A549 (cell line): ENCODE data around the gene RFC4. TPM values are rescaled to one million over a fixed set of nuclear protein-coding genes. Genes with fewer than 3 reads are reported as not detected.

Experiments used
- ATAC-seq, 2 experiments: fragments of 200-7000 bp in 1 of 2; fragments of >200 bp in 1 of 2; cut with Nextera tagmentation in 1 of 2; cut with Tn5 transposase in 1 of 2; 3 replicates each; pipeline versions ENCODE4 v1.8.0 to v1.9.1; 2018 to 2020; ENCODE audit warnings: mild to moderate bottlenecking in 1 of 2, moderate library complexity in 1 of 2
- CTCF ChIA-PET: fragments of 300-600 bp; sonication (Branson Sonifier 250); formaldehyde crosslinking; extraction: SDS; loops from one replicate; lab custom pipeline; 2021; ENCODE audit warnings: antibody characterized with exemption, inconsistent platforms; lab: Yijun Ruan, JAX
- POLR2A ChIA-PET: fragments of 350-600 bp; formaldehyde crosslinking; extraction: SDS; loops from one replicate; lab custom pipeline; 2021; ENCODE audit warnings: antibody characterized with exemption, inconsistent platforms; lab: Yijun Ruan, JAX
- DNase-seq, 2 experiments: peaks; one replicate each; pipeline versions ENCODE4 v3.0.0 to v3.0.0-alpha.2; 2011 to 2016; ENCODE audit warnings: low read depth in 1 of 2, low spot score in 1 of 2
- FAIRE-seq: peaks from 2 replicates; lab custom pipeline; 2011; peaks lifted over from hg19 to GRCh38; lab: Jason Lieb, UNC
- H3K27ac ChIP-seq, 2 experiments: fragments of >200 bp; sonication (Bioruptor Twin); formaldehyde crosslinking; 3 replicates each; pipeline ENCODE4 v1.5.1; 2016 to 2017
- H3K4me1 ChIP-seq: fragments of >200 bp; sonication (Bioruptor Twin); formaldehyde crosslinking; 3 replicates; pipeline ENCODE4 v1.6.1; 2016
- H3K4me2 ChIP-seq: fragments of >200 bp; sonication (Bioruptor Twin); formaldehyde crosslinking; 3 replicates; pipeline ENCODE4 v1.6.1; 2016
- H3K4me3 ChIP-seq: fragments of >200 bp; sonication (Bioruptor Twin); formaldehyde crosslinking; 3 replicates; pipeline ENCODE4 v1.5.1; 2016
- H3K9me3 ChIP-seq: fragments of >200 bp; sonication (Bioruptor Twin); formaldehyde crosslinking; 3 replicates; pipeline ENCODE4 v1.6.1; 2016
- BCL3 ChIP-seq: fragments of >200 bp; sonication (Bioruptor Twin); formaldehyde crosslinking; IDR thresholded peaks from 3 replicates; pipeline ENCODE4 v1.6.1; 2016
- BHLHE40 ChIP-seq: IDR thresholded peaks from 2 replicates; pipeline ENCODE4 v1.6.1; 2012; ENCODE audit warnings: low read depth, low read length, inconsistent platforms
- CHD4 ChIP-seq: fragments of 200-600 bp; sonication (generic); IDR thresholded peaks from 2 replicates; pipeline ENCODE4 v1.6.1; 2016; ENCODE audit warnings: antibody characterized with exemption, mild to moderate bottlenecking, borderline replicate concordance
- CTCF ChIP-seq: fragments of >200 bp; sonication (Bioruptor Twin); formaldehyde crosslinking; IDR thresholded peaks from 3 replicates; pipeline ENCODE4 v1.5.1; 2016
- EHF ChIP-seq: fragments of 250-450 bp; sonication (Bioruptor Pico); IDR thresholded peaks from 2 replicates; pipeline ENCODE4 v1.5.0; 2020; ENCODE audit warnings: mild to moderate bottlenecking
- FOSB ChIP-seq: fragments of 250-450 bp; sonication (Bioruptor Pico); IDR thresholded peaks from 2 replicates; pipeline ENCODE4 v1.5.0; 2020; ENCODE audit warnings: mild to moderate bottlenecking, moderate library complexity
- GATA3 ChIP-seq: IDR thresholded peaks from 2 replicates; pipeline ENCODE4 v1.6.1; 2012; ENCODE audit warnings: borderline replicate concordance
- HOXA7 ChIP-seq: fragments of 250-450 bp; sonication (Bioruptor Pico); IDR thresholded peaks from 2 replicates; pipeline ENCODE4 v1.5.0; 2020; ENCODE audit warnings: mild to moderate bottlenecking, moderate library complexity
- HOXB13 ChIP-seq: fragments of 250-450 bp; sonication (Bioruptor Pico); IDR thresholded peaks from 2 replicates; pipeline ENCODE4 v1.5.0; 2020; ENCODE audit warnings: low read depth, mild to moderate bottlenecking, moderate library complexity
- HOXB5 ChIP-seq: fragments of 250-450 bp; sonication (Bioruptor Pico); IDR thresholded peaks from 2 replicates; pipeline ENCODE4 v1.5.0; 2020; ENCODE audit warnings: mild to moderate bottlenecking, moderate library complexity
- KDM5A ChIP-seq: fragments of 200-600 bp; sonication (generic); IDR thresholded peaks from 2 replicates; pipeline ENCODE4 v1.6.1; 2016; ENCODE audit warnings: antibody characterized with exemption, mild to moderate bottlenecking
- MAZ ChIP-seq: fragments of 150-350 bp; IDR thresholded peaks from 2 replicates; pipeline ENCODE4 v1.6.1; 2014; ENCODE audit warnings: antibody characterized with exemption, low read depth, low read length, borderline replicate concordance
- MYC ChIP-seq: IDR thresholded peaks from 2 replicates; pipeline ENCODE4 v1.6.1; 2012; ENCODE audit warnings: mild to moderate bottlenecking, inconsistent platforms, low read length, improper control_type of control experiment, borderline replicate concordance
- NR3C1 ChIP-seq: fragments of >200 bp; sonication (Bioruptor Twin); formaldehyde crosslinking; IDR thresholded peaks from 3 replicates; pipeline ENCODE4 v1.6.1; 2017
- POLR2AphosphoS2 ChIP-seq: conservative IDR thresholded peaks from 2 replicates; pipeline ENCODE4 v1.6.1; 2012; ENCODE audit warnings: low read length, improper control_type of control experiment, inconsistent platforms
- RAD21 ChIP-seq, 2 experiments: fragments of >200 bp in 1 of 2; sonication (Bioruptor Twin) in 1 of 2; formaldehyde crosslinking in 1 of 2; IDR thresholded peaks in 1 of 2; conservative IDR thresholded peaks in 1 of 2; 2 replicates in 1 of 2; 3 replicates in 1 of 2; pipeline ENCODE4 v1.6.1; 2012 to 2018; ENCODE audit warnings: inconsistent platforms in 1 of 2
- TFCP2L1 ChIP-seq: fragments of 250-450 bp; sonication (Bioruptor Pico); IDR thresholded peaks from 2 replicates; pipeline ENCODE4 v1.5.0; 2021; ENCODE audit warnings: mild to moderate bottlenecking
- TP53 ChIP-seq: fragments of 250-450 bp; sonication (Bioruptor Pico); IDR thresholded peaks from 2 replicates; pipeline ENCODE4 v1.5.0; 2021; ENCODE audit warnings: mild to moderate bottlenecking, moderate library complexity
- USF2 ChIP-seq: fragments of 450-650 bp; IDR thresholded peaks from 2 replicates; pipeline ENCODE4 v1.6.1; 2014; ENCODE audit warnings: antibody characterized with exemption
- whole genome bisulfite sequencing: methylation state at CpG from one replicate; pipeline ENCODE4 v1.1.6; 2017; ENCODE audit errors: missing lambda C conversion rate; 5-methylcytosine and 5-hydroxymethylcytosine counted together
- polyA plus RNA-seq, 4 experiments: library from polyadenylated mRNA; depleted of rRNA in 3 of 4; stranded (reverse); fragments of >200 nt; fragmentation: RNase III in 1 of 4; extraction: RNeasy Plus Mini Kit Qiagen cat#74134 plus additional on column Dnase treatment in 1 of 4; gene quantifications; 2 replicates in 3 of 4; 3 replicates in 1 of 4; pipeline ENCODE4 v1.2.3, GENCODE V29; 2011 to 2017
- TF ChIP-seq, protein P1 (sequence below): fragments of 250-450 bp; sonication (Bioruptor Pico); IDR thresholded peaks from 2 replicates; pipeline ENCODE4 v1.5.0; 2021; ENCODE audit warnings: mild to moderate bottlenecking, moderate library complexity, borderline replicate concordance
- TF ChIP-seq, protein P2 (sequence below): fragments of >200 bp; sonication (Bioruptor Twin); formaldehyde crosslinking; IDR thresholded peaks from 2 replicates; pipeline ENCODE4 v1.6.1; 2016

The RFC4 gene
- polyA plus RNA-seq, 2 of the 4 experiments (the other 2 are of a cell fraction): 40.6 to 68.8 TPM

DNA sequence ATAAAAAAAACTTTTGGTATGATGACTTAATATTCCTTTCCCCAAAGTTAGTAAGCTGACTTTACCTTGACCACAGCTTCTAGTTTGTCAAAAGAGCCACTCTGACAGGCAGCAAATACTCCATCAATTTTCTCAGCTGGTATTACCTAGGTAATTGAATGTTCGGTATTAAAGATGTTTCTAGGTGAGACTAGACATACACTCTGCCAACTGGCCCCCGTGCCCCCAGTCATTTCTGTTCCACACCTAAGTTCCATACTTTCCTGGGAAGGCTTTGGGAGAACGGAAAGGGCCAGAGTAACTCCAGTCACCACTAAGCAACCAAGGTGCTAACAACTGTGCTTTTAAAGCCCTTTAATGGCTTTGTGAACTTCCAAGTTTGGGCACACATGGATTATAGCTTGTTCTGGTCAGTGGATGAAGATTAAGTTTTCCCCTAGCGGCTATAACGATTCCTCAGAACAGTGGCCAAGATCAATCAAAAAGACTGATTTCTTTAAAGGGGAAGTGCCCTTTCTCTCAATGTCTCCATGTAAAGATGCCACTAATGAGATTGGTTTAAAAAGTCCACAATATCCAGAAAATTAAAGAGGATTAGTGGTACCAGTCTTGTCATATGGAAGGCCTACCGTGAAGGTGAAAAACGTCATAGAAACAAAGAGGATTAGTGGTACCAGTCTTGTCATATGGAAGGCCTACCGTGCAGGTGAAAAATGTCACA, 15.9 kb downstream of the RFC4 start (continued):
- TF ChIP-seq TFCP2L1 (CRISPR knock-in tag) (peak; percentile 5), HOXA7 (CRISPR knock-in tag) (peak; percentile 94), RAD21 (conservative IDR thresholded peaks at IDR 0.05 in 1 of 2, IDR thresholded peaks at IDR 0.05 in 1 of 2) (peak in 1 of 2 experiments; percentile 1; a peak in 1 of 5 replicates), HOXB5 (CRISPR knock-in tag) (peak; percentile 18; the same call in 1 of the 2 replicates), TP53 (CRISPR knock-in tag) (peak; percentile 89; the same call in 1 of the 2 replicates), EHF (CRISPR knock-in tag) (0 out of 2 replicates have a peak, but pooled peaks have one; percentile 10)

DNA sequence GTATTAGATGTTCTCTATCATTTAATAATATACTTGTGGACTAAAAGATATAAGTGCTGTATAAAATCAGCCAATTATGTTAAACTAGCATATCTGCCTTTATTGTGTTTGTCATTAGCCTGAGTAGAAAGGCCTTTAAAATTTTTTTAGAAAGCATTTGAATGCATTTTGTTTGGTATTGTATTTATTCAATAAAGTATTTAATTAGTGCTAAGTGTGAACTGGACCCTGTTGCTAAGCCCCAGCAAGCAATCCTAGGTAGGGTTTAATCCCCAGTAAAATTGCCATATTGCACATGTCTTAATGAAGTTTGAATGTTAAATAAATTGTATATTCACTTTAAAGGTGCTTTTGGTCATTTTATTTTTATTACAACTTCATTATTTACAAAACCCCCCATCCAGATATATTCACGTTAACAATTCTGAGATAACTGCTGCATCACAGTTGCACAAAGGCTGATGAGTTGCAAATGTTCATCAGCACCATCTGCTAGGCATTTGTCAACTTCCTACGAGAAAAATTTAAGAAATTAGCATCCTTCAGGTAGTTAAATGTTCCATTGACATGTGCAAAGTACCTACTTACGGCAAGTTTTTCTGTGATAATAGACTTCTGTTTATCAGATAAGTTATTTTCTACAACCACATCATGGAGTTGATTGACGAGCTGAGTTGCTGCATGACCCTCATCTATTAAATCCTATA, 16.6 kb downstream of the RFC4 start:
- DNase-seq (no peak), FAIRE-seq (no peak), ATAC-seq (no peak)
- CTCF ChIA-PET: interaction anchor here (0.7 to 1.2 kb wide), 3 partner anchors 32 to 173 kb away, joined by 3 to 4 read pairs (median 3); no protein-coding TSS in a partner anchor
- H3K27ac ChIP-seq: no peak overlapping the region
- 39% methylated on average over 4 of the region's 4 CpGs for WGBS
- POLR2A ChIA-PET: no interaction called here
- H3K4me3 ChIP-seq: no peak overlapping the region
- H3K9me3 ChIP-seq: no peaks in the 10 kb centered on the region
- TF ChIP-seq MYC: no peak
- TF ChIP-seq BCL3: peak; percentile 5; the same call in 1 of the 3 replicates
- no peak; the same call in 1 of the 2 replicates for TF ChIP-seq POLR2AphosphoS2
- TF ChIP-seq NR3C1: no peak
- peak; percentile 14; the same call in 1 of the 2 replicates for TF ChIP-seq EHF (CRISPR knock-in tag)
- no peak for TF ChIP-seq BHLHE40
- no peak; the same call in 1 of the 2 replicates for TF ChIP-seq GATA3
- peak; percentile 47; the same call in 1 of the 2 replicates for TF ChIP-seq HOXA7 (CRISPR knock-in tag)
- no peak for TF ChIP-seq MAZ
- TF ChIP-seq KDM5A: no peak
- TF ChIP-seq CTCF: no peak
- peak; percentile 78 for TF ChIP-seq FOSB (CRISPR knock-in tag)
- TF ChIP-seq, protein P1, sequence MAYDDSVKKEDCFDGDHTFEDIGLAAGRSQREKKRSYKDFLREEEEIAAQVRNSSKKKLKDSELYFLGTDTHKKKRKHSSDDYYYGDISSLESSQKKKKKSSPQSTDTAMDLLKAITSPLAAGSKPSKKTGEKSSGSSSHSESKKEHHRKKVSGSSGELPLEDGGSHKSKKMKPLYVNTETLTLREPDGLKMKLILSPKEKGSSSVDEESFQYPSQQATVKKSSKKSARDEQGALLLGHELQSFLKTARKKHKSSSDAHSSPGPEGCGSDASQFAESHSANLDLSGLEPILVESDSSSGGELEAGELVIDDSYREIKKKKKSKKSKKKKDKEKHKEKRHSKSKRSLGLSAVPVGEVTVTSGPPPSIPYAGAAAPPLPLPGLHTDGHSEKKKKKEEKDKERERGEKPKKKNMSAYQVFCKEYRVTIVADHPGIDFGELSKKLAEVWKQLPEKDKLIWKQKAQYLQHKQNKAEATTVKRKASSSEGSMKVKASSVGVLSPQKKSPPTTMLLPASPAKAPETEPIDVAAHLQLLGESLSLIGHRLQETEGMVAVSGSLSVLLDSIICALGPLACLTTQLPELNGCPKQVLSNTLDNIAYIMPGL (CRISPR knock-in tag): peak; percentile 3; the same call in 1 of the 2 replicates
- no peak for TF ChIP-seq RAD21 (conservative IDR thresholded peaks at IDR 0.05 in 1 of 2, IDR thresholded peaks at IDR 0.05 in 1 of 2)
- TF ChIP-seq CHD4: no peak
- TF ChIP-seq, protein P2, sequence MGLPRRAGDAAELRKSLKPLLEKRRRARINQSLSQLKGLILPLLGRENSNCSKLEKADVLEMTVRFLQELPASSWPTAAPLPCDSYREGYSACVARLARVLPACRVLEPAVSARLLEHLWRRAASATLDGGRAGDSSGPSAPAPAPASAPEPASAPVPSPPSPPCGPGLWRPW: no peak
- no peak for TF ChIP-seq USF2
- no peak for TF ChIP-seq HOXB13
- peaks cover 48% of the 10 kb centered on the region for H3K4me1 ChIP-seq
- peak overlapping the region; percentile 99; the same call in 2 of the 3 replicates for H3K4me2 ChIP-seq
